SHP77 (cell line): Measurements from ENCODE around the gene TEAD3.

Source experiments
- DNase-seq, 2 experiments: peaks; one replicate each; lab custom pipeline; 2025; lab: John Stamatoyannopoulos, UW

Gene TEAD3

GRCh38 chr6:35512740-35513139 lies 15.9 kb upstream of the TEAD3 start, which contains the start of gene TULP1:
Gene TULP1 (minus strand): TSS chr6:35512896. CDS start chr6:35512858, 38 bp downstream.
- DNase-seq, result no peak

DNA sequence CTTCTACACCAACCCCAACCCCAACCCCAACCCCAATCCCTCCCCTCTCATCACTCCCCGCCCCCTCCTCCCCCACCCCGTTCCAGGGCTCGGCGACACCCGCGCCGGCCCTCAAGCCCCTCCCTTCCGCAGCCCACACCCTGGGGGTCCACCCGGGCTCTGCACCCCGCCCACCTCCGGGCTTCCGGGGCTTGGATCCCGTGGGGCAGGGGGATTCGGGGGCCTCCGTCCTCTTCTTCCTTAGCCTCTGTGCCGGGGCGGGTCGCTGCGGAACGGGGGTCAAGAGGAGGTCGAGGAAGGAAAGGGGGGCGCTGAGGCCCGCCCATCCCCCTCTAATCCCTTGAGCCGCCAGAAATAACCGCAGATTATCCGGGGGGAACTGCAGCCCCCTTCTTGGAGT lies 15.1 kb upstream of the TEAD3 start:
- DNase-seq, result no peak

DNA sequence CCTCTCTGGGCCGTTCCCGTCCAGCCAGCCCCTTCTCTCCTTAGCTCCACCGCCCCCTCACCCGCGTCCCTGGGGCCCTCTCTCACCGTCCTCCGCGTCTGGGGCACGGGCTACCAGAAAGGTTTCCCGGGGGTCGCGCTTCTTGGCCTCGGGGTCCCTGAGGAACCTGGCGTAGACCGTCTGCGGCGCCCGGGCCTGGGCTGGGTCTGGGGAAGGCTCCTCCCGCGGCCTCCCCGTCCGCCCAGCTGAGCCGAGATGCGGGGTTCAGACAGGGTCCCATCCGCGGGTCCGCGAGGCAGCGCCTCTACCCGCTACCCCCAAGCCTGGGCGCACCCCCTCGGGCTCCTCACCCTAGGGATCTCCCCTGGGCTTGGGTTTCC lies 14.7 kb upstream of the TEAD3 start:
- DNase-seq, result no peak

GRCh38 chr6:35510916-35511561 lies 14.2 kb upstream of the TEAD3 start:
- DNase-seq, result no peak

DNA sequence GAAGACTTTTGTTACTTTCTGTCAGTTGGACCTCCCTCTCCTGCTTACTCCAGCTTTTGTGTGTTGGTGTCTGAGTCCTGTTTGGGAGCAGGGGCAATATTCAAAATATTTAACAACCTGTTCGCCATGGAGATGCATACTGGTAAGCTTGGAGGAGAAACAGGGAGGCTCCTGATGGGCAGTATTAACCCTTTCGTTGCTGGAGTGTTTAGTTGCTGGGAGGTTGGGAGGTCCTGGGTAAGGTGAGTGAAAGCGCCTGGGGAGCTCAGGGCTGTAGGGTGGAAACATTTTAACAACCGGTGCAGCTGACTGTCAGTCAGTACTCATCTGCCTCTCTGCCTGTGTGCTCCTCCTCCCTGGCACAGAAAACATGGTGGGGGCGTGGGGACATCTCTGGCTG lies 11.7 kb upstream of the TEAD3 start:
- DNase-seq, result no peak

DNA sequence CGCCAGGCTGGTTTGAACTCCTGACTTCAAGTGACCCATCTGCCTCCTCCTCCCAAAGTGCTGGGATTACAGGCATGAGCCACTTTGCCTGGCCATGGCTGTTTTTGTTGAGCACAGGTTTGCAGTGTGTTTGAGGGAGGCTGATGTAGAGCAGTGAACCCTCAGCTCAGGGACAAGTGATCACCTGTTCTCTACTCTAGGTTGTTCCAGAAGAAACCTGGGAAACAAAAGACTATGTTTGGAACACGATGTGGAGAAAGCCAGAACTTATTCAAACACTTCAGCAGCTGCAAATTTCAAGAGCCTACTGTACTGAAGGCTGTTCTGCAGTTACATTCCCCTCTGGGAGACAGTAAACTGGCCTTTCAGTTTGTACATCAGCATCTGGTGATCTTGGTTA lies 11.1 kb upstream of the TEAD3 start:
- no peak for DNase-seq

- DNase-seq, result no peak
These were observed 10.3 kb upstream of the TEAD3 start for GRCh38 chr6:35507221-35507620.

- DNase-seq, result no peak
These were observed 9.7 kb upstream of the TEAD3 start for GRCh38 chr6:35506536-35506935.

GRCh38 chr6:35505999-35506412 lies 9.1 kb upstream of the TEAD3 start:
- DNase-seq, result no peak

DNA sequence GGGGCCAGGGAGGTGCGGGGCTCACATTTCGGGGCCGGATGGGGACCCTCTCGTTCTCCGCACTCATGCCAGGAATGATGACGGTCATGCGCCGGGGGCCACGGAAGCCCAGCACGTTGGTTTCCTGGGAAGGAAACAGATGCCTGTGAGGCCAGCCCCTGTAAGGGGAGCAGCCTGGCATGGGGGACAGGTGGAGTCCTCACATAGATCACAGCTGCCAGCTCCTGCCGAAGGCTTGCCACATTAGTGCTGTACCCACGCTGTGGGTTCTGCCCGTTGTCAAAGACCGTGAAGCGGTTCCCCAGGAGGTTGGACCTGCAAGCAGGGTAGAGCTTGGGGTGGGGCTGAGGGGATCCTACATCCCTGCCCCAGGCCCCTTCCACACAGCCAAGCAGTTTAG lies 6.7 kb upstream of the TEAD3 start:
- no peak for DNase-seq

GRCh38 chr6:35501784-35502183 lies 4.9 kb upstream of the TEAD3 start:
- DNase-seq, result no peak

DNA sequence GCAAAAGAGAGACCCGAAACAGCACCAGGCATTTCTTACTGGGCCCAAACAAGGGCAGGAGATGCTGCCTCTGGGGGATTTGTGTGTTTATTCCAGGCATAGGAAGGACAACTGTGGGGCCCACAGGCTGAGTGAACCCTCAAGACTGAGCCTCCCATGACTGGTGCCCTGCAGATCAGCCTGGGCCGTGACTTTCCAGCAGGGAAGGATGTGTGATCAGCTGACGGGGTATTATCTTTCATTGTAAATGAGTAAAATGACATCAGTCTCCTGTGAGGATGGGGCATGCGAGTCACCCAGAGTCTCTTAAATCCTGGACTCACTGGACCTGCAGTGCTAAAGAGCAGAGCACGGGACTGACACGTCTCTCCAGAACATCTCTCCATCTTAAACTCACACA lies 3.9 kb upstream of the TEAD3 start:
- DNase-seq, result peak in 1 of 2 experiments; percentile 18

DNA sequence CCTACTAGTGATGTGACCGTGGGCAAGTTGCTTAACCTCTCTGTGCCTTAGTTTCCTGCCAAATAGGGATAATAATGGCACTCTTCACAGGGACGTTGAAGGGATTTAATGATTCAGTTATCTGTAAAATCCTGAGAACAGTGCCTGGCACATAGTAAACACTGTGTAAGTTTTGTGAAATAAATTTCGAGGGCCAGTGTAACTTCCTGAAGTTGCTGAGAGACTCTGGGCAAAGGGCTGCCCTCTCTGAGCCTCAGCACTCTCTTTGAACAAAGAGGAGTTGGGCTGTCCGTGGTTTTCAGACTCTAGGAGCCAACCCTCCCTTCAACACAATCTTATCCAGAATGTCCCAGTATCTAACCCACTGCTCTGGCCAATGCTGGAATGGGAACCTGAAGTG lies 2.5 kb upstream of the TEAD3 start:
- no peak for DNase-seq

GRCh38 chr6:35498422-35499067 lies 1.7 kb upstream of the TEAD3 start:
- DNase-seq, result no peak

DNA sequence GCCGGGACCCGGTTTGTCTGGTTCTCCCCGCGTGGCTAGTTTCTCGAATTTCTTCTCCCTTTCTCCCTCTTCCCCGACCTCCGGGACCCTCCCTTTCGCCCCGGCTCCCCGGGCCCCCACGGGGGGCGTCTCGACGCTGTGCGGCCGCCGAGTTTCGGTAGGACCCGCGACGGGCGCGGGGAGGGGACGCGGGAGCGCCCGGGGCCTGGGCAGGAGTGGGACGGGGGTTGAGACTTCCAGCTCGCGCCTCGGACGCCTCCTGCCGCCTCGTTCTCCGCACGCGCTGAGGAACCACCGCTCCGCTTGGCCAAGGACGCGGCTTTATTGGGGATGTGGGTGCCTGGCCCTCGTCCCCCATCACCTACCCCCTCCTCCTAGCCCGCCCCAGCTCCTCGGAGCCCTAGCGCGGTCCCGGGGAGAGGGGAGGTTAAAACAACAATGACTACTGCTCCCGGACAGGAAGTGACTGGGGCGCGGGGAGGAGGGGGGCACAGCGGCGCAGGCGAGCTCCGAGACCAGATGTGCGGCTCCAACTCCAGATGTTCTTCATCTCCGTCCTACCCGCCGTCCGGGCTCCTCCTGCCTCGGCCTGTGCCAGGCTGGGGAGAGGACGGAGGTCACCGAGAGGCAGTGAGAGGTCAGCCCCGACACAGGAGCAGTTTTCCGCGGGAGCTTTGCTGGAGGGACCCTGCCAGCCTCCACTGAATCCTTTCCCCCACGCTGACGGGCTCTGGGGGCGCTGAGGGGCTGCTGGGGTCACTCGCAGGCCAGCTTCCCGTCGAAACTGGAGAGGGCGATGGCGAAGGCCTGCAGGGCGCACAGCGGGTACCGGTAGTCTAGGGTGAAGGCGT lies 917 bp upstream of the TEAD3 start:
- no peak for DNase-seq

- DNase-seq, result no peak
These were observed 641 bp downstream of the TEAD3 start for GRCh38 chr6:35496036-35496840.

- no peak for DNase-seq
These were observed 1.4 kb downstream of the TEAD3 start for GRCh38 chr6:35495258-35496035.

GRCh38 chr6:35494161-35494563 lies 2.7 kb downstream of the TEAD3 start:
- DNase-seq, result no peak

DNA sequence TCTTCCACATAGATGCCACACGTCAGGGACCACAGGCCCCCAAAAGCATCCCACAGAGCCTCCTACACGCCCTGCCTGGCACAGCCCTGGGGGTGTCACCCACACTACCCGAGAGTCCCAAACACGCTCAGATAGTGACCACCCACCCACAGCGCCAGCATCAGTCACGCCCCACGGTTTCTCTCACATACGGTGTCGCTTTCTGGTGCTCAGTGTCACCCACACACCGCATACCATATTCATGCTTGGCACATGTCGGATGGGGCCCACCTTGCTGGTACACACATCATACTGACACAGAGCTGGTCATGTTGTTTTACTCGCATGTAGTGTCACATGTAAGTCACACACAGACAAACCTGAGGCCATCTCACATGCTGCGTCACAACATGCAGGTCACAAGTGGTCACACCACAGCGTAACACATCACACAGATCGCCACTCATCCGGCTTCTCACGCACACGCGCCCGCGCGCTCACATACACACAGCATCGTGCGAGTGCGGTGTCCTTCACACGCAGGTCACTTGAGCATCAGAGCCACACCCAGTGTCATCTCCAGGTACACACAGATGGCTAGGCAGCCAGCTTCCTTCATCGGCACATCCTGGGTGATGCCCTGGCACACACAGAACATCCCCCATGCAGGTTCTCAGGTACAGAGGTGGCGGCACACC lies 3.4 kb downstream of the TEAD3 start:
- DNase-seq, result no peak

- no peak for DNase-seq
These were observed 4.0 kb downstream of the TEAD3 start for GRCh38 chr6:35492974-35493284.
